GM12872 (cell line): ENCODE data around the gene AKAP8L.

Experiments
- TF ChIP-seq, protein P1 (sequence below): IDR thresholded peaks from 3 replicates; pipeline ENCODE4 v1.5.1; 2011; ENCODE audit warnings: low read depth, mild to moderate bottlenecking, low read length, moderate library complexity; ENCODE audit not compliant: insufficient read depth

AKAP8L gene

GRCh38 chr19:15394426-15394825 is 24.4 kb downstream of the AKAP8L start:
- TF ChIP-seq, protein P1, sequence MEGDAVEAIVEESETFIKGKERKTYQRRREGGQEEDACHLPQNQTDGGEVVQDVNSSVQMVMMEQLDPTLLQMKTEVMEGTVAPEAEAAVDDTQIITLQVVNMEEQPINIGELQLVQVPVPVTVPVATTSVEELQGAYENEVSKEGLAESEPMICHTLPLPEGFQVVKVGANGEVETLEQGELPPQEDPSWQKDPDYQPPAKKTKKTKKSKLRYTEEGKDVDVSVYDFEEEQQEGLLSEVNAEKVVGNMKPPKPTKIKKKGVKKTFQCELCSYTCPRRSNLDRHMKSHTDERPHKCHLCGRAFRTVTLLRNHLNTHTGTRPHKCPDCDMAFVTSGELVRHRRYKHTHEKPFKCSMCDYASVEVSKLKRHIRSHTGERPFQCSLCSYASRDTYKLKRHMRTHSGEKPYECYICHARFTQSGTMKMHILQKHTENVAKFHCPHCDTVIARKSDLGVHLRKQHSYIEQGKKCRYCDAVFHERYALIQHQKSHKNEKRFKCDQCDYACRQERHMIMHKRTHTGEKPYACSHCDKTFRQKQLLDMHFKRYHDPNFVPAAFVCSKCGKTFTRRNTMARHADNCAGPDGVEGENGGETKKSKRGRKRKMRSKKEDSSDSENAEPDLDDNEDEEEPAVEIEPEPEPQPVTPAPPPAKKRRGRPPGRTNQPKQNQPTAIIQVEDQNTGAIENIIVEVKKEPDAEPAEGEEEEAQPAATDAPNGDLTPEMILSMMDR, result no peak

GRCh38 chr19:15393963-15394362 is 24.8 kb downstream of the AKAP8L start:
- TF ChIP-seq, protein P1, result no peak

- TF ChIP-seq, protein P1, result no peak
Measured at GRCh38 chr19:15390814-15391213, 28.0 kb downstream of the AKAP8L start.

- TF ChIP-seq, protein P1, result no peak
Measured at GRCh38 chr19:15381864-15382263, 36.9 kb downstream of the AKAP8L start.

- TF ChIP-seq, protein P1, result no peak
Measured at GRCh38 chr19:15381429-15381828, 37.4 kb downstream of the AKAP8L start.

DNA sequence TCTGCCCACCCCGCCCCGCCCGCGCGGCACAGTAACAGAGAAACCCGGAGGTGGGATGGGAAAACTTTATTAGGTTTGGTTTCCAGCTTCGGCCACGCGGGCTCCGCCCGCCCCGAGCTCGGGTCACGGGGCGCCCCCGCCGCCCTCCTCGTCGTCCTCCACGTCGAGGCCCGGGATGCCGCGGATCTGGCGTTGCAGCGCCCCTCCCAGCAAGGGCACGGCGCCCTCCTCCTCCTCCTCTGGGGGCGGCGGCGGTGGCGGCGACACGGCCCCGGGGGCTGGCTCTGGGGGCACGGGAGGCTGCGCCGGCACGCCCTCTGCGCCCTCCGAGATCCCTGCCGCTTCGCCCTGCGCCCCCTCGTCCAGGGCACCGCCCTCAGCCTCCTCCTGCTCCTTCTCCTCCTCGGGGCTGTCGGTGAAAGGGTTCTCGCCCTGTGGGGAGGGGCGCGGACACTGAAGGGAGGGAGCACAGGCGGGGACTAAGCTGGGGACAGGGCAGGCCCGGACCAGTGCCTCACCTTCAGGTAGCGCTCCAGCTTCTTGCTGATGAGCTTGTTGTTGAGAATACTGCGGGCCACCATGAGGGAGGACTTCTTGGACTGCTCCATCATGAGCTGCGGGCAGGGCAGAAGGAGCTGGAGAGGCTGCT is 38.7 kb downstream of the AKAP8L start:
- TF ChIP-seq, protein P1, result no peak

- TF ChIP-seq, protein P1, result no peak
Measured at GRCh38 chr19:15379083-15379998, 39.4 kb downstream of the AKAP8L start, which contains the start of gene AKAP8. AKAP8 (minus strand) TSS chr19:15379787; CDS start chr19:15379731, 56 bp downstream.
